Measurements from ENCODE around the gene UNC50.
A peak's percentile ranks its signal among the peaks of the same experiment; 100 is the strongest.

The UNC50 gene, protein sequence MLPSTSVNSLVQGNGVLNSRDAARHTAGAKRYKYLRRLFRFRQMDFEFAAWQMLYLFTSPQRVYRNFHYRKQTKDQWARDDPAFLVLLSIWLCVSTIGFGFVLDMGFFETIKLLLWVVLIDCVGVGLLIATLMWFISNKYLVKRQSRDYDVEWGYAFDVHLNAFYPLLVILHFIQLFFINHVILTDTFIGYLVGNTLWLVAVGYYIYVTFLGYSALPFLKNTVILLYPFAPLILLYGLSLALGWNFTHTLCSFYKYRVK

GRCh38 chr2:98608116-98608961 is at the start of gene UNC50, which contains the start of gene COA5:
TSS of gene UNC50 (plus strand) at chr2:98608589. CDS start at chr2:98609760, 1,171 bp downstream.
TSS of gene COA5 (minus strand) at chr2:98608512. CDS start at chr2:98608405, 107 bp downstream.
- peak; percentile 84 to 87 for DNase-seq (ENCODE audit: low read depth in 1 of 2, low spot score in 1 of 2)

GRCh38 chr2:98558852-98559530 is 49.4 kb upstream of the UNC50 start:
- DNase-seq (ENCODE audit: low read depth in 1 of 2, low spot score in 1 of 2) = no peak

DNA sequence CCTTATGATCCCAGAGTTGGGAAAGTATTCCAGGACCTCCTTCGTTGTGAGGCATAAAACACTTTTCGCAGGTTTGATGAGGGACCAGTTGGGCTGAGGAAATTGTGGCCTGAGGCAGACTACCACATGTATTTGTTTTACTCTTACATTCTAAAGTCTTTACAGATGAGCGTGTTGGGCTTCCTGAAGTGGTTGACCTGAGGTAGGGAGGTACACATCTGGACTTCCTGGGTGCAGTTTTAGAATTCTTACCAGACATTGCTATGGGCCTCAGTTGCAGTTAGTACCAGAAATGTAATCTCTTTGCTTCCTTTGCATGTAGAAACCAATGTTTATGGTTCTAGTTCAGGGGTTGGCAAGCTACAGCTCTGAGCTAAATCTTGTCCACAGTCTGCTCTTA is 48.8 kb upstream of the UNC50 start:
- no peak for DNase-seq (ENCODE audit: low read depth in 1 of 2, low spot score in 1 of 2)

DNA sequence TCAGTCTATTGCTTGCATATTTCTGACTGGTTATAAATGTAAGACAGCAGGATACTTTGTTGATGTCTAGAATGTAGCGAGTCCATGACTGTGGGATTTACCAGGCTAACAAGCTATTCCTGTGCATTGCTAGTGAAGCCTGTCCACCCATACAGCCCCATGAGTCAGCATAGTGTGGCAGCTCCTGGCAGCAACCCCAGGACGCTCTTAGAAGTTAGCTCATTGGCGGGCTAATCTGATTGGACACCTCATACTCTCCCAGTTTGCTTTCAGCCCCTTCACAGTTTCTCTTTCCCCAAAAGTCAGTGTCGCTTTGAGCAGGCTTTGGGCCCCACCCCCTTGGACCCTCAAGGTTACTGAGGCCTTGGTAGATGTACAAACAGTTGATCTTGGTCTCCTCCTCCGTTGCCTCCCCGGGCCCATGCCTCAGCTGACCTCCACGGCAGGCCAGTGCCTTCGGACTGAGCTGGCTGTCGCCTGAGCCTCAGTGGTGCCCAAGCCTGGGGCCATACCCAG is 48.1 kb upstream of the UNC50 start:
- DNase-seq (ENCODE audit: low read depth in 1 of 2, low spot score in 1 of 2) = no peak

DNA sequence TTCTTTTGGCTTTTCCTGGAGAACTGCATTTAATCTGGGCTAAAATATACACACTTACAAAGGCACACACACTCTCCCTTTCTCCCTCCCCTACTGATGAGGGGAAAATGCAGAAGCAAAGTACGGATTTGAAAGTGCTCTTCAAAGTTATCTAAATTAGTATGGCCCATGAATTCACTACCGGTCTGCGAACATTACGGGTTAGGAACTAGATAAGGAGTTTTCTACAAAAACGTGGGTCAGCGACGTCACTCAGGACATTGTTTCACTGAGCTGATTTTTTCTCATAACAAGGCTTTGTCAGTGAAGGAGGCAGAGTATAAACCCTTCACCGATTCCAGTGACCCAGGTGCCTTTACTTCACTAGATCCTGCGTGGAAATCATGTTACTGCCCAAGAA is 47.4 kb upstream of the UNC50 start:
- no peak for DNase-seq (ENCODE audit: low read depth in 1 of 2, low spot score in 1 of 2)

GRCh38 chr2:98561902-98562695 is 46.3 kb upstream of the UNC50 start:
- DNase-seq (ENCODE audit: low read depth in 1 of 2, low spot score in 1 of 2) = no peak

DNA sequence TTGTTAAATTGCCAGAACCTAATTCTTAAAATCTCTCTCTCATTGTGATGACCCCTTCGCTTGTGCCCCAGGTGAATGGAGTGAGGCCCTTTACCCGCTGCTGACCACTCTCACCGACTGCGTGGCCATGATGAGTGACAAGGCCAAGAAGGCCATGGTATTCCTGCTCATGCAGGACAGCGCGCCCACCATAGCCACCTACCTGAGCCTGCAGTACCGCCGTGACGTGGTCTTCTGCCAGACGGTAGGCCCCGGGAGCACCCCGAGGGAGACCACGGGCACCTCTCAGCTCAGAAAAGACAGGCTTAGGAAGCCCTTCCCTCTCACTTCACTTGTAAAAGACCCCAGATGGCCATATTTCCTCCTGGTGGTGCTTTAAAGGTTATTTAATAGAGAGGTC is 45.0 kb upstream of the UNC50 start:
- DNase-seq (ENCODE audit: low read depth in 1 of 2, low spot score in 1 of 2) = no peak

DNA sequence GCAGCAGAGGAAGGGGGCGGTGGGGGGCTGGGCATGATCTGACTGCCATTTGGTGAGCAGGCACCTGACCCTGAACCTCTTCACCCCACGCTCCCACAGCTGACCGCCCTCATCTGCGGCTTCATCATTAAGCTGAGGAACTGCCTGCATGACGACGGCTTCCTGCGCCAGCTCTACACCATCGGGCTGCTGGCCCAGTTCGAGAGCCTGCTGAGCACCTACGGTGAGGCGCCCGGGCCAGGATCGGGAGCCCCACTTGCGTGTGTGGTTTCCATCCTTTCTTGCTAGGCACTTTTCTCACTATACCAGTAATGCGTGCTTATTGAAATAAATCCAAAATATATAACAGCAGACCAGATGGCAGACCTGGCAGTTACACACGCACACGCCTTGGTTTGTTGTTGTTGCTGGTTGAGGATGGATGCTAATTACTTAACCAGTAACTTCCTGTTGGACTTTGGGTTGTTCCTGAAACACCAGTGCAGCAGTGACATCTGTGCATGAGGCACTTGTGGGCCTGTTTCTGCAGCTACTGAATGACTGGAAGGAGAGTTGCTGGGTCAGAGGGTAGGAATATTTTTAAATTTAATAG is 43.8 kb upstream of the UNC50 start:
- DNase-seq (ENCODE audit: low read depth in 1 of 2, low spot score in 1 of 2) = no peak

GRCh38 chr2:98565286-98565860 is 43.0 kb upstream of the UNC50 start:
- DNase-seq (ENCODE audit: low read depth in 1 of 2, low spot score in 1 of 2) = no peak

DNA sequence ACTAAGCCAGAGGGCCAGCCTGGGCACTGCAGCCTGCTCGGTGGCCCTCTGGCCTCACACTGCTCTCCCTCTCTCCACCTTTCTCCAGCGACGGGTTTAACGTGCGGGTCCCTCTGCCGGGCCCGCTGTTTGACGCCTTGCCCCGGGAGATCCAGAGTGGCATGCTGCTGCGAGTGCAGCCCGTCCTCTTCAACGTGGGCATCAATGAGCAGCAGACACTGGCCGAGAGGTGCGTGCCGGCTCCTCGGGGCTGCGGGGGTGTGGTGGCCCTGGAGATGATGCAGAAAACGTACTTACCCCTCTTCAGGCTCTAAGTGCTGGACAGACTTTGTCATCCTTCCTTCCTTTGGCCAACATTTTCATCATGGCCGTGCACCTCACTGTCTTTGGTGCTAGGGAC is 42.4 kb upstream of the UNC50 start:
- no peak for DNase-seq (ENCODE audit: low read depth in 1 of 2, low spot score in 1 of 2)

GRCh38 chr2:98568161-98568956 is 40.0 kb upstream of the UNC50 start:
- DNase-seq (ENCODE audit: low read depth in 1 of 2, low spot score in 1 of 2) = no peak

- DNase-seq (ENCODE audit: low read depth in 1 of 2, low spot score in 1 of 2) = peak; percentile 57 to 66
Observed at GRCh38 chr2:98569197-98569793, 39.1 kb upstream of the UNC50 start.

DNA sequence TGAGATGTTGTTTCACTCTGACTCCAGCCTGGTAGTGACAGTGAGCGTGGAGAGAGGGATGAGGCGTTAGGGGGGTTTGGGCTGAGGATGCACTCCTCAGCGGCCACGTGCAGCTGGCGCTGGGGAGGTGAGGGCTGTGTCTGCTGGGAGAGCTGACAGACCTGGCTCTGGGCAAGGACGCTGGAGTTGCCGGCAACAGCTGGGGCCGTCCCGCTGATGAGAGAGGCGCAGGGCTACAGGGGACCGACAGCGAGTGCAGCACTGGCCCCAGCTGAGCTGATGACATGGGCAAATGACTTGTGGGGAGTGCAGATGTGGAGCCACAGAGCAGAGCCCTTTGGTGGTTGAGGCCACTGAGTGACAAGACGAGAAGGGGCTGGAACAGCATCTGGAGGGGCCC is 38.5 kb upstream of the UNC50 start:
- DNase-seq (ENCODE audit: low read depth in 1 of 2, low spot score in 1 of 2) = no peak

- no peak for DNase-seq (ENCODE audit: low read depth in 1 of 2, low spot score in 1 of 2)
Observed at GRCh38 chr2:98570356-98570755, 38.0 kb upstream of the UNC50 start.

DNA sequence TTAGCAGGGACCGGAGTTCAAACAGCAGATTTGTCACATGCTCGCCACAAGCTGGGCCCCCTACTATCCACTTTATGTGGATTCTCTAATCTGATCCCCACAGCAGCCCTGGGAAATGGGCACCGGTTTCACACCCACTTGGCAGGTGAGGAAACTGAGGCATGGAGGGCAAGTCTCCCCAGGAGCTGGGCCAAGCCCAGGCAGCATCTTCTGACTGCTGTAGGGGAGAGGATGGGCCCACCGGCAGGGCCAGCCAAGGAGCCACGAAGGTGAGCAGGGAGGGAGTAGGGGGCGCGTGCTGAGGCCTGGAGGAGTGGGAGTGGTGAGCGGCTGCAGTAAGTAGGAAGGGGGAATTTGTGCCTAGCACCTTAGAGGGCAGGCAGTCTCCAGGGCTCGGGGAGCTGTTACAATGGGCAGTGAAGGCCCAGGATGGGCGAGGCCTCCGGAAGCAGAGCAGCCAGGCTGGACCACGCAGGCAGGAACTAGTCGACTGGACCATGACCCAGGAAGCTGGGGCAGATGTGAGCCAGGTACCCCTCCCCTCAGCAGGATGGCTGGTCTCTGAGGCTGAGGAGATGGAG is 37.2 kb upstream of the UNC50 start:
- DNase-seq (ENCODE audit: low read depth in 1 of 2, low spot score in 1 of 2) = no peak

DNA sequence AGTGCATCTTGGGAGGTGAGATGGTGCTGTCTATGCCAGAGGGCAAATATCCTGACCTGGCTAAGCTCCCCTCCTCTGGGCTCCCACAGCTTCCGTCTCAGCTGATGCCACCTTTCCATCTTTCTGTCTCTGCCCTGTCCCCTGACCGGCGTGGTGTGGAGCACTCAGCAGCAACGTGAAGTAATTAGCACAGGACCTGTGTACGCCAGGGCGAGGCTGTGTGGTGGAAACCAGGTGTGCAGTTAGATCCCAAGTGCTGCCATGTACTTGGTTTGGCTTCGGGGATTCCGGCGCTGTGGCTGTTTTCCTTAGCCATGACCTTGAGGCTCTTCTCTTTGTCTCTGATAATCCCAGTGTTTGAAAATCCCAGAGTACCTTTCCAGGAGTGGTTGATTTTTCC is 36.6 kb upstream of the UNC50 start:
- no peak for DNase-seq (ENCODE audit: low read depth in 1 of 2, low spot score in 1 of 2)

GRCh38 chr2:98572211-98572610 is 36.2 kb upstream of the UNC50 start:
- DNase-seq (ENCODE audit: low read depth in 1 of 2, low spot score in 1 of 2) = no peak

- DNase-seq (ENCODE audit: low read depth in 1 of 2, low spot score in 1 of 2) = no peak
Observed at GRCh38 chr2:98572676-98573075, 35.7 kb upstream of the UNC50 start.

DNA sequence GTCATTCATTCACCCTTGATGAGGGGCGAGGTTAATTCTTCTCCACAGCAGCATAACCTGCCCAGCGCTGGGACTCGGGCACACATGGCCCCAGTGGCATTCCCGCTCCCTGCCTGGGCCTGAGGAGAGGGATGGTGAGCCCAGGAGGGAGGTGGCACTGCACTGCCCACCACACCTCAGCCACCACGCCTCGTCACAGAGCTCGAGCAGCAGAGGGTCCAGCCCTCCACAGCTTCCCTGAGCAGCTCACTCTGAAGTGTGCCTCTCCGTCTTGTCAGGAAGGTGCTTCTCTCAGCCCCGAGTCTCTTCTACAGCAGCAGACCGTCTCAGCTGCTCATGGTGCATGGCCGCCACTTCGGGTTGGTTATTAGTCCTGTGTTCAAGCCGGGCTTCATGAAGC is 35.0 kb upstream of the UNC50 start:
- DNase-seq (ENCODE audit: low read depth in 1 of 2, low spot score in 1 of 2) = no peak

Data from activated T-helper 1 cell treated with anti-CD3 and anti-CD28 coated beads, Interleukin-2, amount 50 U/mL, for 16 hours (primary cell).